MV-4-11 (cell line): ENCODE data around the gene EPHB6.

ENCODE experiments used
- DNase-seq: peaks from one replicate; lab custom pipeline; 2025; lab: John Stamatoyannopoulos, UW

The EPHB6 gene, protein sequence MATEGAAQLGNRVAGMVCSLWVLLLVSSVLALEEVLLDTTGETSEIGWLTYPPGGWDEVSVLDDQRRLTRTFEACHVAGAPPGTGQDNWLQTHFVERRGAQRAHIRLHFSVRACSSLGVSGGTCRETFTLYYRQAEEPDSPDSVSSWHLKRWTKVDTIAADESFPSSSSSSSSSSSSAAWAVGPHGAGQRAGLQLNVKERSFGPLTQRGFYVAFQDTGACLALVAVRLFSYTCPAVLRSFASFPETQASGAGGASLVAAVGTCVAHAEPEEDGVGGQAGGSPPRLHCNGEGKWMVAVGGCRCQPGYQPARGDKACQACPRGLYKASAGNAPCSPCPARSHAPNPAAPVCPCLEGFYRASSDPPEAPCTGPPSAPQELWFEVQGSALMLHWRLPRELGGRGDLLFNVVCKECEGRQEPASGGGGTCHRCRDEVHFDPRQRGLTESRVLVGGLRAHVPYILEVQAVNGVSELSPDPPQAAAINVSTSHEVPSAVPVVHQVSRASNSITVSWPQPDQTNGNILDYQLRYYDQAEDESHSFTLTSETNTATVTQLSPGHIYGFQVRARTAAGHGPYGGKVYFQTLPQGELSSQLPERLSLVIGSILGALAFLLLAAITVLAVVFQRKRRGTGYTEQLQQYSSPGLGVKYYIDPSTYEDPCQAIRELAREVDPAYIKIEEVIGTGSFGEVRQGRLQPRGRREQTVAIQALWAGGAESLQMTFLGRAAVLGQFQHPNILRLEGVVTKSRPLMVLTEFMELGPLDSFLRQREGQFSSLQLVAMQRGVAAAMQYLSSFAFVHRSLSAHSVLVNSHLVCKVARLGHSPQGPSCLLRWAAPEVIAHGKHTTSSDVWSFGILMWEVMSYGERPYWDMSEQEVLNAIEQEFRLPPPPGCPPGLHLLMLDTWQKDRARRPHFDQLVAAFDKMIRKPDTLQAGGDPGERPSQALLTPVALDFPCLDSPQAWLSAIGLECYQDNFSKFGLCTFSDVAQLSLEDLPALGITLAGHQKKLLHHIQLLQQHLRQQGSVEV

DNA sequence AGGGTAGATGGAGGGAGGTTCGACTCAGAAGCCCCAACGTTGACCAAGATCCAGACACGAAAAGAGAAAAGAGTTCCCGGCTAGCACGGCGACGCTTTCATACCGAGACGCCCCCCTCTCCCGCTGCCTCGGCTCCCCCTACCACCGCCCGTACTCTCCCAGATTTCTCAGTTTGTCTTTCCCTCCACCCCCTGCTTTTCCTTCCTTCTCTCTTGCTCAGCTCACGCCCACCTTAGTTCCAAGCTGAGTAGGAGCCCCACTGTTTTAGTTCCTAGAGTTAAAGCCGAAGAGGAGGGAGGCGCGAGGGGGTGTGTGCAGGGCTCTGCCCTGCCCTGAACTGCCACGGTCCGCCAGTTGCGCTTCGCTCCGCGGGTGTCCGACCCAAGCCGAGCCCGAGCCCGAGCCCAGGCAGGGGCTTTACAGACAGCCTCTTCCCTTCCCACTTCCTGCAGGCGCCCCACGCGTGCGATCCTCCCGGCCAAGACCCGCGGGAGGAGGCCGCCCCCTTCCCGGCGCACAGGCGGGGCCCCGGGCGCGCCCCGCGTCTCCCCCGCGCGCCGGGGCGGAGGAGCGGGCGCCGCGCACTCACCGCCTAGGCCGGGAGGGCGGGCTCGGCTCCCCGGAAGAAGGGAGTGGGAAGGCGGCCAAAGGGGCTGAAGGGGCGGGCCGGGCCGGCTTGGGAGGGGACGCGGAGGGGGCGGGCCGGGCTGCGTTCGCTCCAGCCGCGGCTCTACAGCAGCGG, at the start of gene EPHB6:
Gene EPHB6 (plus strand): TSS at position 705 of the 742 bp plus-strand sequence. CDS start 8,152 bp downstream, outside the sequence.
- DNase-seq = peak; percentile 51

DNA sequence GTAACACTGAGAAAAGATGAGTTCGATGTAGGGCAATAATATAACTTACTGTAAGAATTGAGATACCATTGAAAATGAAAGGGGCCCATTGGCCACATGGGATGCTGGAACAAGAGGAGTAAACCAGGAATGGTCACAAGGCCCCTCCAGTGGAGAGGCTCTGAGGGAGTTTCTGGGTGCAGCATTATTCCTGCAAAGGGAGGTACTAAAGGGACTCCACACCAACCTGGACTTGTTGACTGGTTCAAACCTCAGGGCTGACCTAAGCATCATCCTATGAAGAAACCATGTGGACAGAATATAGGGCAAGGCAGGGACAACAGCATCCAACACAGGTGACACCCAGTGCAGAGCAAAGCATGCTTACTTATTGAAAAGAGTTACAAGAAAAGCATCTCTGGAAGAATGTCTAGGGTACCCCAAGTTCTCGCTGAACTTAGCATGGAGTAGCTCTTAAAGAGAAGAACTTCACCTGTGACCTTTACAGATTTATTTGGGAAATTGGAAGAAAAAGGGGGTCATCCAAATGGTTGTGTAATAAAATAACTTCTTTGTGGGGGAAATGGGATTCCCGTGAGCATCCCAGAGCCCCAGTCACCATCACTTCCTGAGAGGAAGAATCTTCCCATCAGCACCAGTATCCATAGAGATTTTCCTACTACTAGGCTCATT, 49.4 kb upstream of the EPHB6 start:
- DNase-seq = no peak

DNA sequence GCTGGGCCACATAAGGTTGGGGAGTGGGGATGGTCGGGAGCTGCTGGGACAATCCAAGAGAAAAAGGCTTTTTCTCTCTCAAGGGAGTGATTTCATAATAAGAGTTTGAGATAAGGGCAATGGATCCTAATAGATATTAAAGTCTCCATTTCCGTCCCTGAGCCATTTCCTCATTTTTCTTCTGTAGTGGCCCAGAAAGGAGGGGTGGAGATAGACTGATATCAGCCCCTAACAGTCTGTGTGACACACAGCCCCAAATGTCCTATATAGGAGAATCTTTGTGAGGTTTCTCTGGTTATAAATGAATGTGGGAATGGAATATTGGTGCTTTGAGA, 48.9 kb upstream of the EPHB6 start:
- DNase-seq = no peak

DNA sequence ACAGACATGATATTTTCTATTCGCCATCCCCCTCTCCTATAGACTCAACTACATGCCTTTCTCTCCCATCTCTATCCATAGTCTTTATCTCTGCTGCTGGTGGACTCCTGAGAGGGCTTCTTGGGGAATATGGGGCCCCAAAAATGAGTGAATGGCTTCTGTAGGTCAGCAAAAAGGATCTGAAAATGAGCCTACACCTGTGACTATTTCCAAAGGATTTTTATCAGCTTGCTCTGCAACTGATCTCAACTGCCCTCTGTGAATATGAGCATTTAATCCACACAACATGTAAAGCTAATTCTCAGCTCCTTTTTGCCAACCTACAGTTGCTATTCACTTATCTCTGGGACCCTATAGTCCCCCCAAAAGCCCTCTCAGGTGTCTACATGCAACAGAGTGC, 47.9 kb upstream of the EPHB6 start:
- no peak for DNase-seq

DNA sequence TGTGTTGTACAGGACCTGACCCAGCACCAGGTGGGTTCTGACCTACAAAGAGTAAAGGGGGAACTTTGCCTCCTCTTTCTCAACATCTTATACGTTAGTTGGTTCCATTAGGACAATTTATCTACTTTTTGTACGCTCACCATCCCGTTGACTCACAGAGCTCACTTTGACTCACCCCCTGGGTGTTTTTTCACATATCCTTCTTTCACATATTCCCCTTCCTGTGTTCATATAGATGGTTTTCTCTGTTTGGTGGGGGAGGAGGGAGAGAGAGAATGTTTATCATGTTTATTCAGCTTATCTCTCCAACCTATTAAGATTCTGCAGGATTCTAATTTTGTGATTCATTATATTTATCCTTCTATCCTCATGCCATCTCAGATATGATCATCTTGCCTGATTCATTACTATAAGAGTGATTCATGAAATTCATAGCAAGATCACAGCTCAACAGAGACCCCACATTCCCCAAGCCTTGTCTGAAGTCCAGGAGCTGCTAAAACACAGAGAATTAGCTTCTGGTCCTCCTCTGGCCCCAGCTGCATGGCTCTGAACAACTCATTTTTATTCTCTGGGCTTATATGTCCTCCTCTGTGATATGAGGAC, 46.9 kb upstream of the EPHB6 start:
- no peak for DNase-seq

DNA sequence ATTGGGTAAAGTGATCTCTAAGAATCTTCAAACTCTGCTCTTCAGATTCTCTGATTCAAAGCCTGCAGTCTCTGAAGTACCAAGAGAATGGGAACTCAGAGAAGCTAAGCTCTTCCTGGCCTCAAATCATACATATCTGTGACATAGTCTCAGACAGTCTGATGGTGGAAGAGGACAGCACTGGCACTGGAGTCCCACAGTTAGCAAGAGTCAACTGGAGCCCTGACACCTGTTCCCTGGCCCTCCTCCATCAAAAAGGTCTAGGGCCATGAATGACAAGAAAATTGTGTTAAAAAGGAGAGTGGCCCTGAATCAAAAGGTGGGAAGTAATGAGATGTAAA, 46.4 kb upstream of the EPHB6 start:
- no peak for DNase-seq

DNA sequence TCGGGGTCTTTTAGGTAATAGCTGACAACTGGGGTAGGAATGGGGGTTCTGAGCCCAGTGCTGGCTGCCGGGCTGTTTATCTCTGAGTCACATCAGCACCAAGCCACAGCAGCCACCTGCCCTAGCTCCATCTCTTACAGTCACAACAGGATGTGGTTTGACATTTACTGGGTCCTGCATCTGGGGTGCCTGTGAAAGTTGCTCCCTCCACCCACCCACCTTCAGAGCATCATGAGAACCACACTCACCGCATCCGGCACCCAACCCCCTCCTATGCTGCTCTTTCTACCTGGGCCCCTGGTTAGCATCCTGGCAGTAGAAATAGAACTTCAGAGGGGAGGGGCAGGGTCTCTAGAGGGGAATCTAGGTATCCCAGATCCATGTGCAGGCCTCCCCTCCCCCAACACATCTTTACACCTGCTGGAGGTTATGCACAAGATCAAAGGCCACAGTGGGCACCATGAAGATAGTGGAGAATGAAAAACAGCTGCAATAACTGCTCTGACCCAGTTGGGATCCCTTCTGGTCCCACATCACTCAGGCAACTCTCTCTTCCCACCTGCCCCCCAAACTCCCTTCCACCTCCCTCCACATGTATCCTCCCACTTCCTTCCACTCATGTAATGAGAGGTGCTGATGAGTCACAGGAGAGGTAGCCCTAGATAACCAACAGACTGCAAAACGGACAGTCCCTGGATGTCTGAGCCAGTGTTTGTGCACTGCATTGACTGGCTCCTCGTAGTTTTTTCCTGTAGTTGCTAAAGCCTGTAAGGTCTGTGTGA, 45.9 kb upstream of the EPHB6 start:
- no peak for DNase-seq

DNA sequence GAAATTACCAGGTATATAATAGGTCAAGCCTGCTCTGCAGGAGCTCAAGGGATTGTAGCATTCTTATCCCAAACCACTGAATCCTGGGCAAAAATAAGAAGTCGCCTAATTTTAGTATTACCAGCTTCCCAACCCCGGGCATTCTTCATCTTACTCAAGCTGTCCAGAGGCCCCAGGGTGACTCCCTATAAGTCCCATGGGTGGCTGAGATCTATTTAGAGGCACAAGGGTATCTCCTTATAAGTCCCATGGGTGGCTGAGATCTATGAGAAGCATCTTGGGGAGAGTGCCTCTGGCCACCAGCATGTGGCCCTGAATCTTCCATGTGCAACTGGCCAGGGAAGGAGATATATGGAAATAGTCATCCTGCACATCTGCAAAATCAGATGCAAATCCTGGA, 45.2 kb upstream of the EPHB6 start:
- no peak for DNase-seq

DNA sequence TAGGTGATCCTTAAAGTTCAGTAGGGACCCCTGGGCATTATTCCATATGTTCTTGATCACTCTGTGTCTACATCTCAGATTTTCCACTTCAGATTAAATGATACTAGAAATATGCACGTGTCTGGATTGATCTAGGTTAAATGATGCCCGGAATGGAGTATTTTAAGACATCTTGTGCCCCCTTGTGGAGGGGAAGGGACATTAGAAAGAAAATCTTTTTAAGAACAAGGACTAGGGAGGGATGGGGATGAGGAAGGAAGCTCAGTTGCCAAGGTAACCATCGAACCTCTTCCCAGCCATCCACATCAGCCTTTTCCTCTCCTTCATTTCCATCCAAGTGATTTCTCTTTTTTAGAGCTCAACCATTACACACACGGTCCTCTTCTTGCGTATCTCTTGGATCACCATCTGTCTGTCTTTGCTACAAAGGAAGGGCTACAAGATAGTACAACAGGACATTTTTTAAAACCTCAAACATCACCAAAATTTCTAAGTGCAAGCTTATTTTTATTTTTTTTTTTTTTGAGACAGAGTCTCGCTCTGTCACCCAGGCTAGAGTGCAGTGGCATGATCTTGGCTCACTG, 43.6 kb upstream of the EPHB6 start:
- DNase-seq = peak; percentile 65

DNA sequence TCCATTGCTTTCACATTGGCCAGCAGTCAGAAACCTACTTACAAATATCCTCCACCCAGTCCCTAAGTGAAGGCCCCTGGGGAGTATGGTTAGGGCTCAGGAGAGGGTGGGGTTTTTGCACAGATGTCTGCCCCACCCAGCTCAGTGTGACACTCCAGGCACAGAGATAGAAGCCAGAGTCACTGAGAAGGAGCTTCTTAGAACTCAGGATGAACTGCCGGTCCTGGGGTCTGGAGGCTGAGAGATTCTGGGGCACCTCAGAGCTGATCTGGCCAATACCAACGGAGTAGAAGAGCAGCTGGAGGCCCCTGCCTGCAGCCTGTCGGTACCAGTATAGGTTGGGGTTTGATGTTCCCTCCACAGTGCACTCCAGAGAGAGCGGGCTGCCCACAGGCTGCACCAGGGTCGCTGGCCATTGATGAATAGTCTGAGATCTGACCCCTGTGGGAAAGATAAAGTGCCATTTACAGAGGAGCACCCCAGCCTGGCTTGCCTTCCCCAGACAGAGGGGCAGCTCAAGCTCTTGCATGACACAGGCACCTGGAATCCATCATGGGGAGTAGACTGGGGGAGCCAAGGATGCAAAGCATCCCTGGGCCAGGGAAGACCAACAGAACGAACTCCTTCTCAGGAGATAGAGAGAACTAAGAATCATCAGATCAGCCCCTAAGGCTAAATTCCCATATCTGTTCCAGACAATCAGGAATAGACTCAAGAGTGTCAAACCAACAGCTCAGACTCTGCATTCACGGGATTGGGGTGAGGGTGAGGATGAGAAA, 42.2 kb upstream of the EPHB6 start:
- DNase-seq = no peak

DNA sequence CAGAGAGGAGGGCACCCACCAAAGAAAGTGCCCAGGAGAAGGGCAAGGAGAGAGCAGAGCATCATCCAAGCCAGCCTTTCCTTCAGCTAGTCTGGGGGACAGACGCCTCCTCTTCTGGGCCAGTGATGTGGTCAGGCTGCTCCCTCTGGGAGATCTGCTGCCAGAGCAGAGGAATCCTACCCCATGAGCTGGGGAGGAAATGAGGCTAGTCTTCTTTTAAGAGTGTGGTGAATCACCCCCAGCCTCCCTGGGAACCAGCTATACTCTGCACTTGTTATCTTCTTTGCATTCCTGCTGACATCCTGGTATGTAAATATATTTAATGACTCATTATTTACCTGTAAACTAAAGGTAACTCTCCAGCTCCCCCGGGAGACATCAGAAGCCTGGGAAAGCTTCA, 41.6 kb upstream of the EPHB6 start:
- DNase-seq = no peak

DNA sequence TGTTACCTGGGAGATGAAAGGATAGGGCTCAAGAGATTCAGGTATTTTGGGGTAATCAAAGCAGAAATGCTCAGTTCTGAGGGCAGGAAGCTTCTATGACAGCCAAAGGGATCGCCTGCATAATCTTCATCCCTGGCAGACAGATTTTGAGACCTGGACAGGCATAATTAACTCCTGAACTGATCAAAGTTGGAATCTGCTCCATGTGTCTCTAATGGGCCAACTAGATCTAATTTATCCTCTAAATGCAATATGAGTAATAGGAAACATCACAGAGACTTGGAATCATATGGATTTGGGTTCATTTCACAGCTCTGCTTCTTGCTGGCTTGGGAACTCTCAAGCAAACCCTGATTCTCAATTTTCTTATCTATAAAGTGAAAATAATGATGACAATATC, 41.2 kb upstream of the EPHB6 start:
- DNase-seq = no peak

DNA sequence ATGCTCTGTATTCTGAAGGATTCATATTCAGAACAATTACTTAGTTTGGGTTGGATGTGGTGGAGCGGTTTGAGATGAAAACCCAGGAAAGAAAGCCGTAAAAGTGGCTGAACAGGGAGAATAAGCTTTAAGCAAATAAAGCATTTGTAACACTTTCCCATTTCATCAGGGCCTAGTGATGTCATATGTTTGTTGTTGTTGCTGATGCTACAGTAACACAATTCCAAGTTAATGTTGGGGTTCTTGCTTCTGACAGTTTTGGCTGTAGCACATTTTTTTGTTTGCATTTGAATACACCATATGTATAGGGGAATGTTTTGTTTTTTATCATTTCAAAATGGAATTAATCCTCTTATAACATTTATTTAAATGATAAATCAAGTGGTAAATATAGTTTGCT, 40.4 kb upstream of the EPHB6 start:
- no peak for DNase-seq

DNA sequence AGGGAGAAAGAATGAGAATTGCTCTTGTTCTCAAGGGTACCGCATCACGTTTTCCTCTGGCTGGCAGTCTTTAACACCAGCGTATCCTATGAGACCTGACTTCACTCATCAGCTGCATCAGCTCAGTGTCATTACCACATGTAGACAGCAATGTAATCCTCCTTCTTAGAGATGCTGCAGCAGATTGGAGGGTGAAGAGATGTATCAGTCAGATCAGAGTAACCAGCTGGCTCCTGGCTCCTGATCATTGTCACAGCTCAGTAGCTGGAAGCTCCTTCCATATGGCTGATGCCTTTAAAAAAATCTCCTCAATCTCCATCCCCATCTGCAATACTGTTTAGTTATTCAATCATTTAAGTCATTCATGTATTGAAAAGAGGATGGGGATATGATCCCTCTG, 39.7 kb upstream of the EPHB6 start:
- DNase-seq = no peak

DNA sequence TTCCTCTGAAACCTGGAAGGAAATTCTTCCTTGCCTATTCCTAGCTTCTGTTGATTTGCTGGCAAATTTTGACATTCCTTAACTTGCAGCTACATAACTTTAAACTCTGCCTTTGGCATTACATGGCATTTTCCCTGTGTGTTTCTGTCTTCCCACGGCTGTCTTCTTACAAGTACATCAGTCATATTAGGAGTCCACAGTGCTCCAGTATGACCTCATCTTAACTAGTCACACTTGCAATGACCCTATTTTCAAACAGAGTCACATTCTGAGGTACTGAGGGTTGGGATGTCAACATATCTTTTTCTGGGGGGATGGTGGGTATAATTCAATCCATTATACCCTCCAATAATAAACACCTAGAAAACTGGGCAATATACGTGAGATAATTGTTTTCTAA, 37.4 kb upstream of the EPHB6 start:
- DNase-seq = no peak

DNA sequence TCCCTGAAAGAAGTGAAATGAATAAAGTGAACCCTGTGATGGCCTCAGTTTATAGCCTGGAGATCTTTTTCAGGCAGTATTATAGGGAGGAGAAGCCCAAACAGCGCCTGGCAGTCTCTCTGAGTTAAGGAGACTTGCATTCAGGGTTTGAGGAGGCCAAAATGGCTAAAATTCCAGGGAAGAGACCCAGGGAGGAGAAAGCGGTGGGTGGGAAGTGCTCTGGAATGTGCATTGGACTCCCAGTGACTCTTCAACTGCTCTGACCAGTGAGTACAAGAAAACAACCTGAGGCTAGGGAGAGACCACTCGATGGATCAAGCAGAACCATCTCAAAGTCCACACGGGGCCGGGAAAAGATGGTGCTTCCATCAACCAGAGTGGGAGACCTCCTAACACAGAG, 35.3 kb upstream of the EPHB6 start:
- no peak for DNase-seq

DNA sequence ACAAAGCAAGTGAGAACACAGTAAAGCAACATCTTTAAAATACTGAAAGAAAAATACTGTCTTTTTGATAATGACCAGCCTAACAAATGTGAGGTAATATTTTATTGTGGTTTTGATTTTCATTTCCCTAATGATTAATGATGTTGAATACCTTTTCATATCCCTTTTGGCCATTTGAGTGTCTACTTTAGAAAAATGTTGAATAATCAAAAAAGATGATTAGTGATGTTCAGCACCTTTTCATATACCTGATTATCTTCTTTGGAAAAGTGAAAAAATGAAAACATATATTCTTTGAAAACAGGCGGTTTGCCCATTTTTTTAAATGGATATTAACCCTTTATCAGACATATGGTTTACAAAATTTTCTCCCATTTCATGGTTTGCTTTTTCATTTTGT, 32.2 kb upstream of the EPHB6 start:
- no peak for DNase-seq

DNA sequence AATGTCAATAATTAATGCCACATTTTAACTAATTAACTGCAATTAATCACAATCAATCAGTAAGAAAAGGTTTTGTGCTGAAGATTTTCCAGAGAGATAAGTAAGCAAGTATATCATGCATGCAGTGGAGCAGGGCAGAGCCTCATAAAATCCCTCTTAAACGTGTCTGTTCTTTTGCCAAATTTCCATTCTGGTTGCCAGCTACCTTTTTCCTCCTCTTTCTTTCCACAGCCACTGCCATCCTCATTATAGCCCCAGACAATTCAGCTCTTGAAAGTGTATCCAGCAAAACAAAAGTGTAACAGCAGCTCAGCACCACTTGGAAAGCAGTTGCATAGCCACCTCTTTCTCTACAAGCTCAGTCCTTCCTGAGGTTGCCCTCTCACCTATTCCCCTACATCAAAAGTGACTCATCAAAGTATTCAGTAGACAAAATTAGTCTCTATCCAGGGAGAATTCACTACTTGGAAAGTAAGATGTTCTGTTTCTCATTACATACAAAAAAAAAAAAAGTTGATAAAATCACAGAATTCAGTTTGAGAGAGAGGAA, 26.9 kb upstream of the EPHB6 start:
- DNase-seq = no peak

DNA sequence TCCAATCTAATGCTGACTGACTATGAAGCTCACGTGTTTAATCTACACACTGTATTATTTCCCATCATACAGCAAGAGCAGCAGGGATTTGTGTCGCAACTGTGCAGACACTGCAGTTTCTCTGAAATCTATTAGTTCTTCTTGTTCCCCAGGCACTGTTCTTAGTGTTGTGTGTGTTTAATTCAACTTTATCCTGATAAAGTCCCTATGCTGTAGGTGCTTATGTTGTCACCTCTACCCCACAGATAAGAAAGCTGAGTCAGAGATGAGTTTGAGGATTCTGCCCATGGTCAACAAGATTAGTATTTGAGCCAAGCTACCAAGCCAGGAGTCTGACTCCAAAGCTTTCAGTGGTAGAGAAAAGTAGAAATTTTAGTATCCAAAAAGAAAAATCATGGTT, 22.5 kb upstream of the EPHB6 start:
- peak; percentile 4 for DNase-seq
